ENCODE results near the gene DENND1A. TPM values are rescaled to one million over a fixed set of nuclear protein-coding genes. Genes with fewer than 3 reads are reported as not detected.

DENND1A gene
- total RNA-seq, 2 donors from 2014 or later, result 17.8 to 36.6 TPM

DNA sequence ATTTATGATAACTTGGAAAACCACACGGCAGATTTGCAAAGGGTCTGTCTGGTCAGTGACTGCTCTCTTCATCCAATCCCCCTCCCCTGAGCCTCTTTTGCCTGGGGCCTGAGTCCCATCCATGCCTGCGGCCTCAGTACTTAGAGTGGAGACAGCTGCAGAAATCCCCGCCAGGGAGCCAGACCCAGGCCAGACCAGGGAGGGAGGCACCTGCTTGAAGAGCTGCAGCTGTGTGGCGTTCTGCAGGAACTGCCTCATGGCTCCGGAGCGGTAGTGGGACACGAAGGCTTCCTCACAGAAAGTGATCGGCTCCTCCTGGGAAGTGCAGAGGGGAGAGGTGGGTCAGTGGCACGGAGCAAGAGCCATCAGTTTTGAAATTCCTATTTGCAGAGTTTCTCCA, 472.3 kb downstream of the DENND1A start:
- DNase-seq (ENCODE audit: low spot score) (no peak), ATAC-seq (ENCODE audit: insufficient number of reproducible peaks, low FRiP score, low read depth) (no peak)

DNA sequence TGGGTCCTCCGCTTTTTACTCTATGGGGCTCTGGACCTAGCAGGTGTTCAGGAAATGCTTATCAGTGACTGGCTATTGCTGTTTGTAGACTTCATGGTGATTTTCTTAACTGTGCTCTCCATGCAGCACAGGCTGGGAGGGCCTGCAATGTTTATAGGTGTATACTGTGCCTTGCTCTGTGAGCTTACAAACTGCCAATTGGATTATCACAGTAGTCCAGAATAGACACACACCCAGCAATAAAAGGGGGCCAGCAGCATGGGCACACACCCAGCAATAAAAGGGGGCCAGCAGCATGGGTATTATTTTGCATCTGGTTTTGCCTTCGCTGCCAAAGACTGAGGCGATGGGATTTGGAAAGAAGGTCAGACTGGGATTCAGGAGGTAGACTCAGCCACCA, 473.9 kb downstream of the DENND1A start:
- Histone ChIP-seq H3K36me3 (peaks cover 9% of the 10 kb centered on the region), H3K27ac (no peak overlapping the region), H3K4me1 (ENCODE audit: control insufficient read depth in 1 of 2, low read depth in 2 of 2) (peaks cover 0 to 6% of the 10 kb centered on the region in 2 donors), H3K4me3 (no peak overlapping the region), H3K9me3 (no peaks in the 10 kb centered on the region), H3K27me3 (replicated peaks; ENCODE audit: insufficient read depth) (no peaks in the 10 kb centered on the region)
- DNase-seq (ENCODE audit: low spot score) (no peak), ATAC-seq (ENCODE audit: insufficient number of reproducible peaks, low FRiP score, low read depth) (no peak)
- TF ChIP-seq, protein P1, sequence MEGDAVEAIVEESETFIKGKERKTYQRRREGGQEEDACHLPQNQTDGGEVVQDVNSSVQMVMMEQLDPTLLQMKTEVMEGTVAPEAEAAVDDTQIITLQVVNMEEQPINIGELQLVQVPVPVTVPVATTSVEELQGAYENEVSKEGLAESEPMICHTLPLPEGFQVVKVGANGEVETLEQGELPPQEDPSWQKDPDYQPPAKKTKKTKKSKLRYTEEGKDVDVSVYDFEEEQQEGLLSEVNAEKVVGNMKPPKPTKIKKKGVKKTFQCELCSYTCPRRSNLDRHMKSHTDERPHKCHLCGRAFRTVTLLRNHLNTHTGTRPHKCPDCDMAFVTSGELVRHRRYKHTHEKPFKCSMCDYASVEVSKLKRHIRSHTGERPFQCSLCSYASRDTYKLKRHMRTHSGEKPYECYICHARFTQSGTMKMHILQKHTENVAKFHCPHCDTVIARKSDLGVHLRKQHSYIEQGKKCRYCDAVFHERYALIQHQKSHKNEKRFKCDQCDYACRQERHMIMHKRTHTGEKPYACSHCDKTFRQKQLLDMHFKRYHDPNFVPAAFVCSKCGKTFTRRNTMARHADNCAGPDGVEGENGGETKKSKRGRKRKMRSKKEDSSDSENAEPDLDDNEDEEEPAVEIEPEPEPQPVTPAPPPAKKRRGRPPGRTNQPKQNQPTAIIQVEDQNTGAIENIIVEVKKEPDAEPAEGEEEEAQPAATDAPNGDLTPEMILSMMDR (IDR thresholded peaks at IDR 0.05), result no peak

More for the DNA sequence above, 472.3 kb downstream of the DENND1A start:
- Histone ChIP-seq H3K36me3 (peaks cover 9% of the 10 kb centered on the region), H3K4me1 (ENCODE audit: control insufficient read depth in 1 of 2, low read depth in 2 of 2) (no peaks in the 10 kb centered on the region), H3K27me3 (replicated peaks; ENCODE audit: insufficient read depth) (no peaks in the 10 kb centered on the region), H3K9me3 (no peaks in the 10 kb centered on the region), H3K27ac (no peak overlapping the region), H3K4me3 (no peak overlapping the region)
- TF ChIP-seq, protein P1 (IDR thresholded peaks at IDR 0.05), result no peak

DNA sequence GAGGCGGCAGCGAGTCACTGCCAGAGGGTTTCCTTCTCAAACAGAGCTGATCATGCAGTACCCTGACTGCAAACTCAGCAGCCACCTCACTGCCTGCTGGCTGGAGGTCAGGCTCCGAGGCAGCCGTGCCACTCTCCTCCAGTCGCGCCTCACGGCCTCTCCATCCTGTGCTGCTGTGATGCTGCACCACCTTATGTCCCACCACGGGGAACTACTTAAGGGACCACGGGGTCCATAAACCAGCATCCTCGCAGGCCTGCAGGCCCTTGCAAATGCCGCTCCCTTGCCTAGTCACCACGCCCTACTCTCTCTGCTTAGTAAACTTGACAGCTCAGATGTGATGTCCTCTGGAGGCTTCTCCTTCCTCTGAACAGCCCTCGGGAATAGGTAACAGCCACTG, 474.7 kb downstream of the DENND1A start:
- TF ChIP-seq, protein P1 (IDR thresholded peaks at IDR 0.05), result no peak
- H3K27me3 ChIP-seq (replicated peaks; ENCODE audit: insufficient read depth), result no peaks in the 10 kb centered on the region
- ATAC-seq (ENCODE audit: insufficient number of reproducible peaks, low FRiP score, low read depth) (no peak), DNase-seq (ENCODE audit: low spot score) (no peak)
- peaks cover 9% of the 10 kb centered on the region for H3K36me3 ChIP-seq
- H3K27ac ChIP-seq, result no peak overlapping the region
- no peaks in the 10 kb centered on the region for H3K9me3 ChIP-seq
- H3K4me3 ChIP-seq, result no peak overlapping the region
- peaks cover 0 to 13% of the 10 kb centered on the region in 2 donors for H3K4me1 ChIP-seq (ENCODE audit: control insufficient read depth in 1 of 2, low read depth in 2 of 2)

DNA sequence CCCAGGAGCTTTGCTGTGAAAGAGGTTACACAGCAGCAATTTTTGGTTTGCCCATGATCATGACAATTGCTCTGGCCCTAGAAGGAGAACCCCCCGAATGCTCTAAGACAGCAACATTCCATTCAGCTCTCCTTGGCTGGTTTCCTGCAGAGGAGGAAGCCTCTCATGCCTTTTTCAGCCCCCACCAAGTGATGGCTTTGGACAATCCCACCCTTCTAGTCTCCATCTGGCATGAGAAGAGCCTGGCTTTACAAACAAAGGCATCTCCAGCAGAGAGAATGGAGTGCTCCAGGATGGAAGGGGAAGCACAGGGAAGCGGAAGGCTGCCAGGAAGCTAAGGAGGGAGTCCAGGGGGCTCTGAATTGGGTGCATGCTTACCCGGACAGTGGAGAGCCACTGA, 475.6 kb downstream of the DENND1A start:
- TF ChIP-seq, protein P1 (IDR thresholded peaks at IDR 0.05), result no peak
- H3K4me1 ChIP-seq (ENCODE audit: control insufficient read depth in 1 of 2, low read depth in 2 of 2), result peaks cover 0 to 13% of the 10 kb centered on the region in 2 donors
- ATAC-seq (ENCODE audit: insufficient number of reproducible peaks, low FRiP score, low read depth) (no peak), DNase-seq (ENCODE audit: low spot score) (no peak)
- no peaks in the 10 kb centered on the region for H3K27me3 ChIP-seq (replicated peaks; ENCODE audit: insufficient read depth)
- peaks cover 9% of the 10 kb centered on the region for H3K36me3 ChIP-seq
- no peaks in the 10 kb centered on the region for H3K9me3 ChIP-seq
- no peak overlapping the region for H3K4me3 ChIP-seq
- H3K27ac ChIP-seq, result no peak overlapping the region

DNA sequence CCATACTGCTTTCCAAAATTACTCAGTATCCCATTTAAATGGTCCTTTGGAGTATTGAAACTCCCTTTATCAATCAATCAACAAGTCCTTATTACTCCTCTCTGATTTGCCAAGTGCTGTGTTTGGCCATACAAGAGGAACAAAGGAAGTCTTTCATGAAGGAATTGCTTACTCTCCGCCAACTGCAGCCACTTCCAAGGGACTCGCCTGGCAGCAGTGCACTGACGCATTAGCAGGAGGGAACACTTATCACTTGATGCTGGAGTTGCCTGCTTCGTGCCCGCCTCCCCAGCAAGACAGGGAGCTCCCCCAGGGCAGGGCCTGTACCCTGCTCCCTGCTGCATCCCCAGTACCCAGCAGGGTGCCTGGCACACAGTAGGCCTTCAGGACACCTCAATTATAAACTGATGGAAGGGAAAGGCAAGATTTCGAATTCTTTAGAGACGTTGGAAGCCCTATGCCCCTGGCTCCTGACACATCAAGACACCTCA, 476.1 kb downstream of the DENND1A start:
- Histone ChIP-seq H3K4me1 (ENCODE audit: control insufficient read depth in 1 of 2, low read depth in 2 of 2) (peaks cover 0 to 13% of the 10 kb centered on the region in 2 donors), H3K4me3 (no peak overlapping the region), H3K36me3 (peaks cover 9% of the 10 kb centered on the region), H3K27me3 (replicated peaks; ENCODE audit: insufficient read depth) (no peaks in the 10 kb centered on the region), H3K9me3 (no peaks in the 10 kb centered on the region), H3K27ac (no peak overlapping the region)
- DNase-seq (ENCODE audit: low spot score) (no peak), ATAC-seq (ENCODE audit: insufficient number of reproducible peaks, low FRiP score, low read depth) (no peak)
- TF ChIP-seq, protein P1 (IDR thresholded peaks at IDR 0.05), result no peak

Measured in thoracic aorta (tissue), 2 donors.